Epidermal melanocyte (primary cell): ENCODE data around the gene TPSD1.

ENCODE experiments used
- DNase-seq: peaks from one replicate; pipeline ENCODE4 v3.0.0; 2011; ENCODE audit warnings: low spot score; ENCODE audit not compliant: insufficient read length

TPSD1 gene

GRCh38 chr16:1297018-1297696 lies 41.3 kb downstream of the TPSD1 start:
- no peak for DNase-seq

GRCh38 chr16:1298406-1298805 lies 42.5 kb downstream of the TPSD1 start:
- no peak for DNase-seq

GRCh38 chr16:1299012-1299867 lies 43.4 kb downstream of the TPSD1 start:
- no peak for DNase-seq

- DNase-seq = no peak
Observed at GRCh38 chr16:1299868-1300203, 44.0 kb downstream of the TPSD1 start.

GRCh38 chr16:1300664-1301476 lies 45.0 kb downstream of the TPSD1 start:
- peak; percentile 74 for DNase-seq

DNA sequence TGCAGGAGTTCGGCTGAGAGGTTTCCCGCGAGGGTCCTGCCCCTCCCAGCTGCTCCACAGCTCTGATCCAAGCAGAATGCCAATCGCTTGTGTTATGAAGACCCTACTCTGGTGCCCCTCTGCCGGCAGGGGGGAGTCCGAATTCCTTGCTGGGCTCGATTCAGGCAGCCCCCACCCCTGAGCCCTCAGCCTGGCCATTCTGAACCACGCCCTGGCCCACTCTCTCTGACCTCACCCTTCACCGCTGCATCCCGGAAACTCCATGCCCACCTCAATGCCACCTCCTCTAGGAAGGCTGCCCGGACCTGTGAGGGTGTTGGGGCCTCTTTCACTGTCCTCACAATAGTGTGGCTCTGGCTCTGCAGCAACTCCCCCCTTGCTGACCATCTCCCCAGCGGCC lies 45.7 kb downstream of the TPSD1 start:
- no peak for DNase-seq

DNA sequence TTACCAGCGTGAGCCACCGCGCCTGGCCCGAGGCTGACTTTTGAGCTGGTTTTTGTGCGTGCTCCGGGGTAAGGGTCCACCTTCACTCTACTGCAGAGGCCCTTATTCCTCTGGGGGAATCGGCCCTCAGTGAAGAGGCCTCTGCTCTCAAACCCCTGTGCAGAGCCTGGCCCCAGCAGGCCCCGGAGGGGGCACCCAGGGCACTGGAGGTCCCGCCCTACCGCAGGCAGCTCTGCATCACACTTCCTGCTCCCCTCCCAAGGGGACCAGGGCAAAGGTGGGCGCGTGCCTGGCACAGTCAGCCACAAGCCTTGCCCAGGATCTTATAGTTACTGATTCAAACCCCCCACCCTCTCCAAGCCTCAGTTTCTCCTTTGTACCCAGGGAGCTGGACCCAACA lies 50.0 kb downstream of the TPSD1 start:
- no peak for DNase-seq

- no peak for DNase-seq
Observed at GRCh38 chr16:1306334-1306733, 50.5 kb downstream of the TPSD1 start.

- no peak for DNase-seq
Observed at GRCh38 chr16:1308036-1308976, 52.4 kb downstream of the TPSD1 start.
